Measurements from ENCODE around the gene DENND1B. TPM values are rescaled to one million over a fixed set of nuclear protein-coding genes. Genes with fewer than 3 reads are reported as not detected.

Gene DENND1B
- total RNA-seq, 2 experiments from 2014 or later: 11.8 to 13.3 TPM

- Mint-ChIP-seq H3K27ac (no peak overlapping the region), H3K9me3 (peaks cover 12% of the 10 kb centered on the region), H3K4me3 (no peak overlapping the region), H3K27me3 (no peaks in the 10 kb centered on the region), H3K36me3 (peaks cover 18% of the 10 kb centered on the region), H3K4me1 (peaks cover 9% of the 10 kb centered on the region)
- DNase-seq: no peak
Measured at GRCh38 chr1:197688233-197688632, 87.0 kb downstream of the DENND1B start.

GRCh38 chr1:197686702-197687355 lies 88.5 kb downstream of the DENND1B start:
- no peak overlapping the region for H3K4me3 Mint-ChIP-seq
- H3K36me3 Mint-ChIP-seq: peaks cover 21% of the 10 kb centered on the region
- H3K4me1 Mint-ChIP-seq: peaks cover 10% of the 10 kb centered on the region
- H3K27ac Mint-ChIP-seq: no peak overlapping the region
- peaks cover 12% of the 10 kb centered on the region for H3K9me3 Mint-ChIP-seq
- no peaks in the 10 kb centered on the region for H3K27me3 Mint-ChIP-seq
- DNase-seq: no peak

- no peak overlapping the region for H3K4me3 Mint-ChIP-seq
- peaks cover 12% of the 10 kb centered on the region for H3K9me3 Mint-ChIP-seq
- peaks cover 21% of the 10 kb centered on the region for H3K36me3 Mint-ChIP-seq
- no peaks in the 10 kb centered on the region for H3K27me3 Mint-ChIP-seq
- no peak for DNase-seq
- peaks cover 7% of the 10 kb centered on the region for H3K4me1 Mint-ChIP-seq
- H3K27ac Mint-ChIP-seq: no peak overlapping the region
Measured at GRCh38 chr1:197686231-197686630, 89.0 kb downstream of the DENND1B start.

- Mint-ChIP-seq H3K27ac (no peak overlapping the region), H3K27me3 (no peaks in the 10 kb centered on the region), H3K4me3 (no peak overlapping the region), H3K36me3 (peaks cover 21% of the 10 kb centered on the region), H3K4me1 (peaks cover 7% of the 10 kb centered on the region), H3K9me3 (peaks cover 12% of the 10 kb centered on the region)
- DNase-seq: no peak
Measured at GRCh38 chr1:197685785-197686184, 89.5 kb downstream of the DENND1B start.

- no peak for DNase-seq
- Mint-ChIP-seq H3K36me3 (peaks cover 14% of the 10 kb centered on the region), H3K4me3 (no peak overlapping the region), H3K4me1 (peaks cover 7% of the 10 kb centered on the region), H3K9me3 (peaks cover 10% of the 10 kb centered on the region), H3K27ac (no peak overlapping the region), H3K27me3 (no peaks in the 10 kb centered on the region)
Measured at GRCh38 chr1:197683895-197684553, 91.3 kb downstream of the DENND1B start.

- no peak for DNase-seq
- no peaks in the 10 kb centered on the region for H3K27me3 Mint-ChIP-seq
Measured at GRCh38 chr1:197683280-197683679, 92.0 kb downstream of the DENND1B start.

GRCh38 chr1:197680311-197680710 lies 95.0 kb downstream of the DENND1B start:
- Mint-ChIP-seq H3K27me3 (no peaks in the 10 kb centered on the region), H3K4me3 (no peak overlapping the region), H3K9me3 (no peaks in the 10 kb centered on the region), H3K27ac (no peak overlapping the region), H3K36me3 (peaks cover 4% of the 10 kb centered on the region), H3K4me1 (peaks cover 10% of the 10 kb centered on the region)
- no peak for DNase-seq

More at GRCh38 chr1:197683280-197683679, 92.0 kb downstream of the DENND1B start:
- Mint-ChIP-seq H3K4me1 (peaks cover 7% of the 10 kb centered on the region), H3K9me3 (peaks cover 3% of the 10 kb centered on the region), H3K36me3 (peaks cover 8% of the 10 kb centered on the region), H3K27ac (no peak overlapping the region), H3K4me3 (no peak overlapping the region)

GRCh38 chr1:197677752-197678295 lies 97.5 kb downstream of the DENND1B start:
- Mint-ChIP-seq H3K4me1 (peaks cover 14% of the 10 kb centered on the region), H3K36me3 (peaks cover under 1% of the 10 kb centered on the region), H3K27me3 (no peaks in the 10 kb centered on the region), H3K27ac (no peak overlapping the region), H3K9me3 (no peaks in the 10 kb centered on the region), H3K4me3 (no peak overlapping the region)
- DNase-seq: no peak

GRCh38 chr1:197677313-197677712 lies 98.0 kb downstream of the DENND1B start:
- no peaks in the 10 kb centered on the region for H3K27me3 Mint-ChIP-seq
- no peak for DNase-seq
- no peaks in the 10 kb centered on the region for H3K9me3 Mint-ChIP-seq
- H3K27ac Mint-ChIP-seq: no peak overlapping the region
- H3K4me3 Mint-ChIP-seq: no peak overlapping the region
- no peaks in the 10 kb centered on the region for H3K36me3 Mint-ChIP-seq
- H3K4me1 Mint-ChIP-seq: peaks cover 14% of the 10 kb centered on the region

- H3K4me3 Mint-ChIP-seq: no peak overlapping the region
Measured at GRCh38 chr1:197675583-197676208, 99.6 kb downstream of the DENND1B start.

GRCh38 chr1:197674286-197674685 lies 101.0 kb downstream of the DENND1B start:
- H3K4me1 Mint-ChIP-seq: peaks cover 18% of the 10 kb centered on the region
- no peak overlapping the region for H3K4me3 Mint-ChIP-seq
- no peak overlapping the region for H3K27ac Mint-ChIP-seq
- no peaks in the 10 kb centered on the region for H3K27me3 Mint-ChIP-seq
- H3K36me3 Mint-ChIP-seq: peaks cover 1% of the 10 kb centered on the region
- no peak for DNase-seq
- H3K9me3 Mint-ChIP-seq: no peaks in the 10 kb centered on the region

More at GRCh38 chr1:197675583-197676208, 99.6 kb downstream of the DENND1B start:
- peaks cover 16% of the 10 kb centered on the region for H3K4me1 Mint-ChIP-seq
- peaks cover 1% of the 10 kb centered on the region for H3K36me3 Mint-ChIP-seq
- no peaks in the 10 kb centered on the region for H3K9me3 Mint-ChIP-seq
- H3K27ac Mint-ChIP-seq: no peak overlapping the region
- no peak for DNase-seq
- H3K27me3 Mint-ChIP-seq: no peaks in the 10 kb centered on the region

GRCh38 chr1:197673292-197673691 lies 102.0 kb downstream of the DENND1B start:
- H3K9me3 Mint-ChIP-seq: no peaks in the 10 kb centered on the region
- H3K27ac Mint-ChIP-seq: no peak overlapping the region
- peaks cover 18% of the 10 kb centered on the region for H3K4me1 Mint-ChIP-seq
- H3K4me3 Mint-ChIP-seq: no peak overlapping the region
- H3K36me3 Mint-ChIP-seq: peaks cover 1% of the 10 kb centered on the region
- H3K27me3 Mint-ChIP-seq: no peaks in the 10 kb centered on the region
- no peak for DNase-seq

GRCh38 chr1:197672347-197672746 lies 102.9 kb downstream of the DENND1B start:
- Mint-ChIP-seq H3K36me3 (peaks cover 1% of the 10 kb centered on the region), H3K27ac (no peak overlapping the region), H3K4me3 (no peak overlapping the region), H3K27me3 (no peaks in the 10 kb centered on the region), H3K4me1 (peaks cover 18% of the 10 kb centered on the region), H3K9me3 (no peaks in the 10 kb centered on the region)
- DNase-seq: no peak

GRCh38 chr1:197671920-197672319 lies 103.4 kb downstream of the DENND1B start:
- no peak for DNase-seq
- no peaks in the 10 kb centered on the region for H3K9me3 Mint-ChIP-seq
- no peak overlapping the region for H3K27ac Mint-ChIP-seq
- H3K4me3 Mint-ChIP-seq: no peak overlapping the region
- peaks cover 1% of the 10 kb centered on the region for H3K36me3 Mint-ChIP-seq
- H3K27me3 Mint-ChIP-seq: no peaks in the 10 kb centered on the region
- peaks cover 18% of the 10 kb centered on the region for H3K4me1 Mint-ChIP-seq

- H3K36me3 Mint-ChIP-seq: peaks cover 1% of the 10 kb centered on the region
- no peak for DNase-seq
- no peak overlapping the region for H3K4me3 Mint-ChIP-seq
- no peaks in the 10 kb centered on the region for H3K27me3 Mint-ChIP-seq
- no peak overlapping the region for H3K27ac Mint-ChIP-seq
- peaks cover 15% of the 10 kb centered on the region for H3K4me1 Mint-ChIP-seq
- H3K9me3 Mint-ChIP-seq: no peaks in the 10 kb centered on the region
Measured at GRCh38 chr1:197671140-197671539, 104.1 kb downstream of the DENND1B start.
